HG02852 (cell line): ENCODE data around the gene RPAP2.
"Not testable (repeated sequence)": the region's sequence is repeated elsewhere in the genome, so short reads cannot be mapped to it uniquely, and the experiment has no call there.

Experiments
- ATAC-seq: cut with Tn5 transposase; IDR thresholded peaks from one replicate; pipeline ENCODE4 v1.9.1; 2021; ENCODE audit warnings: mild to moderate bottlenecking, moderate library complexity; ENCODE audit not compliant: unreplicated experiment

Gene RPAP2

GRCh38 chr1:92298573-92299476 lies at the start of gene RPAP2, which contains the start of gene GLMN:
TSS of gene RPAP2 (plus strand) at chr1:92299059. CDS start at chr1:92299074, 15 bp downstream.
TSS of gene GLMN (minus strand) at chr1:92298987. CDS start at chr1:92297999, 988 bp downstream.
- peak; percentile 99 for ATAC-seq

DNA sequence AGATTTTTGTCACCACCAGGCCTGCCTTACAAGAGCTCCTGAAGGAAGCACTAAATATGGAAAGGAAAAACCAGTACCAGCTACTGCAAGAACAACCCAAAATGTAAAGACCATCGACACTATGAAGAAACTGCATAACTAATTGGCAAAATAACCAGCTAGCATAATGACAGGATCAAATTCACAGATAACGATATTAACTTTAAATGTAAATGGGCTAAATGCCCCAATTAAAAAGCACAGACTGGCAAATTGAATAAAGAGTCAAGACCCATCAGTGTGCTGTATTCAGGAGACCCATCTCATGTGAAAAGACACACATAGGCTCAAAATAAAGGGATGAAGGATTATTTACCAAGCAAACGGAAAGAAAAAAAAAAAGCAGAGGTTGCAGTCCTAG lies 44.1 kb upstream of the RPAP2 start:
- ATAC-seq: not testable (repeated sequence)

- no peak for ATAC-seq
Observed at GRCh38 chr1:92259350-92259749, 39.5 kb upstream of the RPAP2 start.

GRCh38 chr1:92262516-92262915 lies 36.3 kb upstream of the RPAP2 start:
- ATAC-seq: no peak

DNA sequence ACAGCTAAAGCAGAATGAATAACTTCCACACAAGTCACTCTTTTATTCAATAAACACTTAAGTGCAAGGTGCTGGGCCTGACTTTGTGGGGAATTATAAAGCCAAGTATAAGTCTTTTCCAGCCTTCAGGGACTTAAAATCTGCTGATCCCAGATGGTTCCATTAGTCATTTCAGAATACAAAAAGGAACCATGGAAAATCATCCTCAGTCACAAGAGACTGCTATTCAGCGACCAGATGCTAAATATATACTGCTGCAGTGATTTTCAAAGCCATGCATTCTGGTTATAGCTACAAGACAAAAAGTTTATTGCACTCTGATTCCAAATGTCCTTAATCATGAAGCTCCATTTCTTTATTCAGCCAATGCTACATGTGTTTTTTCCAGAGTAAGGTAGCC lies 25.8 kb upstream of the RPAP2 start:
- no peak for ATAC-seq

GRCh38 chr1:92274939-92275338 lies 23.9 kb upstream of the RPAP2 start:
- ATAC-seq: no peak

DNA sequence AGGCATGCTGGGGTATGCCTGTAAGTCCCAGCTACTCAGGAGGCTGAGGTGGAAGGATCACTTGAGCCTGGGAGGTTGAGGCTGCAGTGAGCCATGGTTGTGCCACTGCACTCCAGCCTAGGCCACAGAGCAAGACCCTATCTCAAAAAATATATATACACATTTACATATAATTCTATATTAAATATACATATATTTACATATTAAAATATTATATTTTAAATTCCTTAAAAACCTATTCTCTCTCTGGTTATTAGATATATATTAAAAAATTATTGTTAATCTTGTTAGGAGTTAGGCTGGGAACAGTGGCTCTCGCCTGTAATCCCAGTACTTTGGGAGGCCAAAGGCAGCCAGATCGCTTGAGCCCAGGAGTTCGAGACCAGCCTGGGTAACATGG lies 22.8 kb upstream of the RPAP2 start:
- ATAC-seq: no peak

DNA sequence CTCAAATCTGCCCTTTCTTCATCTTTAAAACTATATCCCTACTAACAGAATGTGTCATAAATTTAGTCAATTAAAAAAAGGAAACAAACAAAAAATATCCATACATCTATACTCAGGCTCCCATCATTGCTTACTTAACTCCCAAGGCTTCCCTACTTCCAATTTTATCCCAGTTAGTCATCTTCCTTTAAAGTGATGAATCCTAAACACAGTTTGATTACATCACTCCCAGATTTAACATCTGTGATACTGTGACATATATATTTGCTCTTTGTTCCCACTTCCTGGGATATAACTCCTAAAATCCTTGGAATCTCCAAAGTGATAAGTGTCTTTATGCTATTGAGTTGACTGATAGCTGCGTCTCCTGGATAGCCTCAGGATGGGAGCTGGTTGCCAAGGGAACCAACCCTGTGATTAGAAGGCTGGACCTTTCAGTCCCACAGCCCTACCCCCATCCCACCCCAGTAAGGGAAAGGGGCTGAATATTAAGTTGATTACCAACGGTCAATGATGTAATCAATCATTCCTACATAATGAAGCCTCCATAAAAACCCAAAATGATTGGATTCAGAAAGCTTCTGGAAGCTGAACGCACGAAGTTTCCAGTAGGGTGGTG lies 21.6 kb upstream of the RPAP2 start:
- ATAC-seq: no peak

DNA sequence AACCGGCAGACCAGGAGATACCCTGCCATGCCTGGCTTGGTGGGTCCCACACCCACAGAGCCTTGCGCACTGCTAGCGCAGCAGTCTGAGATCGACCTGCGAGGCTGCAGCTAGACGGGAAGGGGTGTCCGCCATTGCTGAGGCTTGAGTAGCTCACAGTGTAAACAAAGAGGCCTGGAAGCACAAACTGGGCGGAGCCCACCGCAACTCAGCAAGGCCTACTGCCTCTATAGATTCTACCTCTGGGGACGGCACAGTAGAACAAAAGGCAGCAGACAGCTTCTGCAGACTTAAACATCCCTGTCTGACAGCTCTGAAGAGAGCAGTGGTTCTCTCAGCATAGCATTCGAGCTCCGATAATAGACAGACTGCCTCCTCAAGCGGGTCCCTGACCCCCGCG lies 19.1 kb upstream of the RPAP2 start:
- ATAC-seq: not testable (repeated sequence)

DNA sequence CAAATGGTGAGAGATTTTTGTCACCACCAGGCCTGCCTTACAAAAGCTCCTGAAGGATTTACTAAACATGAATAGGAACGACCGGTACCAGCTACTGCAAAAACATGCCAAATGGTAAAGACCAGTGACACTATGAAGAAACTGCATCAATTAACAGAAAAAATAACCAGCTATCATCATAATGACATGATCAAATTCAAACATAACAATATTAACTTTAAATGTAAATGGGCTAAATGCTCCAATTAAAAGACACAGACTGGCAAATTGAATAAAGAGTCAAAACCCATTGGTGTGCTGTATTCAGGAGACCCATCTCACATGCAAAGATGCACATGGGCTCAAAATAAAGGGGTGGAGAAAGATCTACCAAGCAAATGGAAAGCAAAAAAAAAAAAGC lies 17.4 kb upstream of the RPAP2 start:
- not testable (repeated sequence) for ATAC-seq

DNA sequence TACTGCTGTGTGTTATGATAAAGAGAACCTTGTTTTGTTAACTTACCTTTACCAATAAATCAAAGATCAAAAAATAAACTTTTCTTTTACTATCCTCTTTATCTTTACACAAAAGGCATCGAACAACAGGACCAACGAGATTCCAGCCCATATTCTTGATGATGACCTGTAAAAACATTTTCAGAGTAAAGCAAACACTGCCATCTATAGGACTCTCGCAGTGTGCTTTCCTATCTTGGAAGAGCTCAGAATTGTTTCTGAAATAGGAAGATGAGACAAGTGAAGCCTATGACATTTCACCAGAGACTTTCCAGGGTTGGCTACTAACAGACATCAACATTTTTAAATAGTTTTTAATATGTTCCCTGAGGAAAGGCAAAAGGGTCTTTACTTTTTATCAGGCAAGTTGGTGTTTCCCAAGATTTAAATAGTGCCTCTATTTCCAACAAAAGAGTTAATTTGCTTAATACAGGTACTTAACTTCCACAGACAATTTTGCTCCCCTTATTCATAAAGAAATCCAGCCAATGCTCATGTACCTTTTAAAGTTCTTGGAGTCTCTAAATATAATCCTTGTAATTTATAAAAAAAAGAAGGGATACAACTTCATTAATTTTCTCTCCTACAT lies 7.4 kb upstream of the RPAP2 start:
- no peak for ATAC-seq

- no peak for ATAC-seq
Observed at GRCh38 chr1:92298213-92298572, 666 bp upstream of the RPAP2 start.

DNA sequence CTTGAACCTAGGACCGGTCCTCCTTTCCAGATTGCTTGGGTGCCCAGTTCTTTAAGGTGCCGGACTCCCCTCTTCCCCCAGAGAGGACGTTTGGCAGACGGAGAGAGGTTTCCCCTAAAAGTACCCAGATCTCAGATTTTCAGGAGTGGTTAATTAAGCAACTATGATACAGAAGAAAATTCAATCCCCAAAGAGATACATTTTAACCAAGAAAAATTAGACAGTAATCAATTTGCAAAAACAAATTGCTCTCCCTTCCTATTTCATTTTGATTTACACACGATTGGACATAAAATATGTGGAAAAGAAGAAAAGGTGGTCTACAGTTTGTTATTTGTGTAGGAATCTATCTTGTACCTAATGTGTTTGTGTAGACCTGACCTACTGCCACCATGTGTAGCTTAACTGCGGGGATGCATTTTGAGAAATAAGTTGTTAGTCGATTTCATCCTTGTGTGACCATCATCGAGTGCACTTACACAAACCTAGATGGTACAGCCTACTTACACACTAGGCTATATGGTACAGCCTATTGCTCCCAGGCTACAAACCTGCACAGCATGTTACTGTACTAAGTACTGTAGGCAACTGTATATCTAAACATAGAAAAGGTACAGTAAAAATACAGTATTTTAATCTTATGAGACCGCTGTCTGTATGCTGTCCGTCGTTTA lies 755 bp downstream of the RPAP2 start:
- ATAC-seq: no peak

DNA sequence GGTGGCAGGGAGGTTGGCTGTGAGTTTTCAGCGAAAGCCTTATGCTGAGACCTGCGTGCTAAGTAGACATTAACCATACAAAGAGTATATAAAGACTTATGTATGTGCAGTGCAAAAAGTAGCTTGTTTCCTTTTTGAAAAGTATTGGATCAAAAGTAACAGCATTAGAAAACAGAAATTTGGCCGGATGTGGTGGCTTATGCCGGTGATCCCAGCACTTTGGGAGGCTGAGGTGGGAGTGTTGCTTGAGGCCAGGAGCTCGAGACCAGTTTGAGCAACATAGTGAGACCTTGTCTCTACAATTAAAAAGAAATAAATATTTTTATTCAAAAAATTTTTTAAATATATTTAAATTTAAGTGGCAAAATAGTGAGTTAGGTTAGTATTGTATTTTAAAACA lies 2.2 kb downstream of the RPAP2 start:
- ATAC-seq: no peak

- ATAC-seq: no peak
Observed at GRCh38 chr1:92306020-92306419, 7.2 kb downstream of the RPAP2 start.

DNA sequence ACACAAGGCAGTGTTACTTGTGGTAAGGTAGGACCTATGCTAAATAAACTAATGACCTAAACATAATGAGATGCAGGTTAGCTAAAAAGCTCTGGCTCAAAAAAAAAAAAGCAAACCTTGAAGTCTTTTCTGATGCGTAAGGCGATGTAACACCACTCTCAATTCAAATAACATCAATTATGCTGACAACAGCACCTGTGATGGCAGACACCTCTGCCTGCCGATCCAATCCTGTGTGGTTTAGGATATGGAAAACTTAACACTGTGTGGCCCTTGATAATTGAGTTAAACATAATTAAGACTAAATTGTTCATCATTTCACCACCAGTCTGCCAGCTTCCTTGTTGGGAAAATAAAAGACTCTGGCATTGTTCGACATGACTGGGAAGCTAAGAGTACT lies 9.1 kb downstream of the RPAP2 start:
- no peak for ATAC-seq

- ATAC-seq: no peak
Observed at GRCh38 chr1:92310185-92310597, 11.3 kb downstream of the RPAP2 start.

DNA sequence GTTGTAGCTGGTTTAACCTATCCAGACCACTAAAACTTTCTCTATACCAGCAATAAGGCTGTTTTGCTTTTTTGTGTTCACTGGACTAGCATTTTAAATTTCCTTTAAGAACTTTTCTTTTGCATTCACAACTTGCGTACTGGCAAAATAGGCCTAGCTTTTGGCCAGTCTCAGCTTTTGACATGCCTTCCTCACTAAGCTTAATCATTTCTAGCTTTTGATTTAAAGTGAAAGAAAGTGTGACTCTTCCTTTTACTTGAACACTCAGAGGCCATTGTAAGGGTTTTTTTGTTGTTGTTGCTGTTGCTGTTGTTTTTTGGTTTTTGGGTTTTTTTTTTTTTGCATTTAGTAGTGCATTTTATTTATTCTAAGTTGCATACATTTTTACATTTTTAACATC lies 15.2 kb downstream of the RPAP2 start:
- ATAC-seq: no peak

DNA sequence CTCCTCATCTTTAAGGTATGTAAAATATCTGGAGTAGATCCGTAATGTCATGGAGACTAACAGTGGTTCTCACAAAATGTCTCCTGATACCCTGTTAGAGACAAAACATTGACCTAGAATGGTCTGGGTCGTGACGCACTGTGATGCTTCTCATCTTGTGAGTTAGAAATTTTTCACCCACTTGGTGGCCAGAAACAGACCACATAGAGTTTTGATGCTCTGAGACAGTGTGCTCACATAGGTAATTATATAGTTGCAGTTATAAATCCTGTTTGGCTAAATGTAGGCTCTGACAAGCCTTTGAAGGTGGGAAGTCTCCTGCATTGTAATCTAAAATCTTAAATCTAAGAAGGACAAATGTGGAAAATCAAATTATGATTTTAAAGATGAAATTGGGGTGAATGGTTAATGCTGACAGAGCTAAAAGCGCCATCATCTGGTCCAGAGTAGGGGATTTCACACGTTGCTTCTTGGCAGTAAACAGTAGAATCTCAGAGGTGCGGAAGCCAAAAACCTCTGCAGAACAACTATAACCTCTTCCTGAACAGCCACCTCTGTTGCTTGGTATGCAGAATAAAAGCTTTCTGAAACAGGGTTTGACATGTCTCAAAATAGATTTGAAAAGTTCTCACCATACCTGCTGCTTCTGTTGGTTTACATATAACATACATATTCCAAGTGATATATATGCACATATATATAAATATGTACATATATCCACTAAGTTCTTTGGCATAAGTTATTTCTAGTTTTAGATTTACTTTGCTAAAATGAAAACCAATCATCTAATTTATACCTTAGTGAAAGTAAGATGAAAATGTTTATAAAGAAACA lies 17.1 kb downstream of the RPAP2 start:
- ATAC-seq: no peak

DNA sequence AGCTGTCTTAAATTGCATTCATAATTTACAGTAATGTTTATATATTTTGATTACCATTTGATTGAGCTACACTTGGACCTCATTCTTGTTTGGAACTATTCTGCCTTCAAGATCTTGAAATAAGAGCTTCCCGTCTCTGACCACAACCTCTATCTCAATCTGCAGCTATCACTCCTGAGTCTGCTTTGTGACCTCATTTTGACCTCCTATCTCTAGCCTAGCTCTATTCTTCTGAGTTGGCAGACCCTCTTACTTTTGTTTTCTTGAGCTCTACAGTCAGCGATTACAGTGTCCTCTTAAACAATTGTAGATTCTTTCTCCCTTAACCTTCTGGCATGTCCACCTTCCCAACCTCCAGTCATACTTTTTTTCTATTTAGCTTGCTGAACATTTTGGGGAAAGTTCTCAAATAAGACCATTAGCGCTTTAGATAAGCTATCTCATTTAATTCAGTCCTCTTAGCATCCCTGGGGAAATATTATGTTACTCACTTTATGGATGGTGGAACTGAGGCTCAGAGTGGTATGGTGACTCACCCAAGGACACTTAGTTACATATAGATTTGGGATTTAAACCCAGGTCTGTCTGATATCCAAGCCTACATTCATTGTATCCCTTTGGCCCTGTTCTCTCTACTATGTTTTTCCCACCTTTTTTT lies 19.1 kb downstream of the RPAP2 start:
- no peak for ATAC-seq
